ENCODE data around the gene LRRC74B. TPM values are rescaled to one million over a fixed set of nuclear protein-coding genes. Genes with fewer than 3 reads are reported as not detected.

The LRRC74B gene
- total and polyA plus RNA-seq, 7 donors, result 0.22 to 0.51 (median 0.30) TPM; not detected in 4

DNA sequence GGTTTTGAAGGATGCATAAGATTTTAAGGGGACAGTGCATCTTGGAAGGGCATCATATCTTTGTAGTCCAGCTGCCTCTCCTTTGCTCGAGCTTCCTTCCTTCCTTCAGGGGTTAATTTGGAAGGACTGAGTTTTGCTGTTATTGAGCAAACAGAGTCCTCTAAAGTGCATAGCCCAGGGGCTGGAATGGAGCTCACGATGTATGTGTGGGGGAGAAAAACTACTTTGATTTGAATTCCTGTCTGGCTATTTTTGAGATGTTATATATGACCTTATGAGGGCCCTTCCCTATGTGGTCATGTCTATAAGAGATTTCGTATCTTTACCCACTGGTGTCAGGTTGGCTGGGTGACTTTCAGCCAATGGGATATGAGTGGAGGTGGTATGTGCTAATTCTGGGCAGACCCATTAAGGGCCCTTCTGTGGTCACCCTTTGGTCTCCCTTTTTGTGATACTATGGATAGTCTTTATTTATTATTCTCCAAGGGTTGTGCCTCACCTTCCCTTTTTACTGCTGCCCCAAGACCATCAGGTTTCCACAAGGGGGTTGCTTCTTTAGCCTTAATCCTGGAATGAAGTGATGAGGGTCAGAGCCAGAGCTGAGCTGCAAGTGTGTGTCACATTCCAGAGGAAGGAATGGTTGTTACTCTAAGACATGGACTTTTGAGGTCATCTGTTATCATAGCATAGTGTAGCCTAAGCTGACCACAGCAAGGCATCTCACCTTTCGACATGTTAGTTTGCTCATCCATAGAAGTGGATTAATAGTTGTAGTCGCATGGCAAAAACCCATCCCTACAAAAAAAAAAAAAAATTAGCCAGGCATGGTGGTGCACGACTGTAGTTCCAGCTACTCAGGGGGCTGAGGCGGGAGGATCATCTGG is 54.6 kb downstream of the LRRC74B start:
- DNase-seq (no peak), ATAC-seq (no peak)
- intact Hi-C loops (cut with DNase I), result no loop called here
- Histone ChIP-seq H3K4me3 (no peak overlapping the region), H3K4me1 (no peaks in the 10 kb centered on the region), H3K9me3 (peaks cover 6% of the 10 kb centered on the region), H3K27ac (no peak overlapping the region), H3K36me3 (ENCODE audit: insufficient read depth in 1 of 2, low read depth in 1 of 2) (no peaks in the 10 kb centered on the region), H3K27me3 (ENCODE audit: insufficient read depth in 3 of 3, low read length in 2 of 3) (peaks cover 0 to 4% (median 2%) of the 10 kb centered on the region in 3 donors)
- WGBS, 3 donors, result 72 to 80% (median 75%) methylated on average over 7 of the region's 7 CpGs
- TF ChIP-seq, protein P1, sequence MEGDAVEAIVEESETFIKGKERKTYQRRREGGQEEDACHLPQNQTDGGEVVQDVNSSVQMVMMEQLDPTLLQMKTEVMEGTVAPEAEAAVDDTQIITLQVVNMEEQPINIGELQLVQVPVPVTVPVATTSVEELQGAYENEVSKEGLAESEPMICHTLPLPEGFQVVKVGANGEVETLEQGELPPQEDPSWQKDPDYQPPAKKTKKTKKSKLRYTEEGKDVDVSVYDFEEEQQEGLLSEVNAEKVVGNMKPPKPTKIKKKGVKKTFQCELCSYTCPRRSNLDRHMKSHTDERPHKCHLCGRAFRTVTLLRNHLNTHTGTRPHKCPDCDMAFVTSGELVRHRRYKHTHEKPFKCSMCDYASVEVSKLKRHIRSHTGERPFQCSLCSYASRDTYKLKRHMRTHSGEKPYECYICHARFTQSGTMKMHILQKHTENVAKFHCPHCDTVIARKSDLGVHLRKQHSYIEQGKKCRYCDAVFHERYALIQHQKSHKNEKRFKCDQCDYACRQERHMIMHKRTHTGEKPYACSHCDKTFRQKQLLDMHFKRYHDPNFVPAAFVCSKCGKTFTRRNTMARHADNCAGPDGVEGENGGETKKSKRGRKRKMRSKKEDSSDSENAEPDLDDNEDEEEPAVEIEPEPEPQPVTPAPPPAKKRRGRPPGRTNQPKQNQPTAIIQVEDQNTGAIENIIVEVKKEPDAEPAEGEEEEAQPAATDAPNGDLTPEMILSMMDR (IDR thresholded peaks at IDR 0.05), result no peak

DNA sequence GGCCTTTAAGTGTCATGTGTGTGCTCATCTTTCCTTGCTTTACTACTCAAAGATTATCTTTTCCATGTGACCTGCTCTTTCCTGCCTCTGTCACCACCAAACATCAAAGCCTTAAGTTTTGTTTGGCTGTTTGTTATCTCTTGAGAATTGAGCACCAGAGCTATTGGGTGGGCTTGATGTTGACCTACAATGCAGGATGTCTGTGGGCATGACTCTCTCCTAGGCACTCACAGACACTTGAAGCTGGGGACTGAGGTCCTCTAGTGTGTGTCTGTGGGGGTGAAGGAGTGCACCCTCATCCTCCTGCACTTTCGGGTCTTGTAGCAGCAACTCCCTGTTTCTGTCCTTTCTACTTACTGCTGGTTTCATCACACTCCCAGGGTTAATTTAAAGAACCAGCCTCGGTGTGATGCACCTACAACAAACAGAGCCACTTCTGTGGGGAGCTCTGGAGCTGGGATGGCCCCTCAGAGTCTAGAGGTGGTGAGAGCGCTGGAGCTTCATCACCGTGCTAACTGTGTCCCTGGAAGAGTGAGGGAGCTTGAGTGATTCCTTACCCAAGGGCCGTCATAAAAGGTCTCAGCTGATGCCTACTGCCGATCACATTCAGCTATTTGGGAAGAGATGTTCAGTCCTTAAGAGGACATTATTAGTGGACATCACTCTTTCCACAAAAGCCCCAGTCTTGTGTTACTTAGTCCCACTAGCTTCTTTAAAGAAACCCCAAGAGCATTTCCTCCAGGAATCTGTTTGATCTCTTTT is 56.3 kb downstream of the LRRC74B start:
- H3K27me3 ChIP-seq (ENCODE audit: insufficient read depth in 3 of 3, low read length in 2 of 3), result peaks cover 2 to 4% (median 3%) of the 10 kb centered on the region in 3 donors
- WGBS, 3 donors, result 65 to 73% (median 71%) methylated on average over 6 of the region's 6 CpGs
- ATAC-seq, result no peak
- DNase-seq, result no peak
- no peak overlapping the region for H3K4me3 ChIP-seq
- H3K4me1 ChIP-seq, result no peaks in the 10 kb centered on the region
- no peaks in the 10 kb centered on the region for H3K36me3 ChIP-seq (ENCODE audit: insufficient read depth in 1 of 2, low read depth in 1 of 2)
- TF ChIP-seq, protein P1 (IDR thresholded peaks at IDR 0.05), result no peak
- intact Hi-C loops (cut with DNase I), result no loop called here
- no peak overlapping the region for H3K27ac ChIP-seq
- peaks cover 6% of the 10 kb centered on the region for H3K9me3 ChIP-seq

DNA sequence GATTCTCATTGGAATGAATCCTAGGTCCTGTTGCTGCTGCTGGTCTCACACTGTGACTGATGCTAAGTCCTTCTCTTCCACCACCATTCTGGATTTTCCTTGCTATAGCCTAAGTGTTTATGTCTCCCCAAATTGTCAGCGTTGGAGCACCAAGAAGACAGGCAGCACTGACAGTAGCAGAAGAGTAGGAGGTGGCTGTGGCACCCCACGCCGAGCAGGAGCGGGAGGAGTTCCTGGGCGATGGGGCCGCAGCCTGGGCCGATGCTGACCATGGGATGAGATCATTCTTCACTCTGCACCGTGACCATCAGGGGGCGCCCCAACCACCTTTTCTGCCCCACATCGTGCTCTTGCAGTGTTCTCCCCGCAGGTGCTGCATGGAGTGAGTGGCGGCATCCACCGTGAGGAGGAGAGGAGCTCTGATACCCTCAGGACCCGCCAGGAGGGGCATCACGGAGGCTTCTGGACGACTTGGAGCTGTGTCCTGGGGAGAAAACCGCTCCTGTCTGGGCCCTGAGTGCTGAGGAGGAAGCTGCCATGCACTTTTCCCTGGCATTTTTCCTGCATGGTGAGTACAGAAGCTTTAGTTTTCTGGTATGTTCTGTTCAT is 57.0 kb downstream of the LRRC74B start:
- no peaks in the 10 kb centered on the region for H3K36me3 ChIP-seq (ENCODE audit: insufficient read depth in 1 of 2, low read depth in 1 of 2)
- intact Hi-C loops (cut with DNase I), result no loop called here
- H3K4me1 ChIP-seq, result no peaks in the 10 kb centered on the region
- WGBS, 3 donors, result 5% methylated on average over 17 of the region's 17 CpGs
- peaks cover 2 to 4% (median 3%) of the 10 kb centered on the region in 3 donors for H3K27me3 ChIP-seq (ENCODE audit: insufficient read depth in 3 of 3, low read length in 2 of 3)
- TF ChIP-seq, protein P1 (IDR thresholded peaks at IDR 0.05), result peak; percentile 68
- ATAC-seq, result peak; percentile 69 to 83 (median 80)
- DNase-seq, result peak; percentile 67 to 80
- no peak overlapping the region for H3K27ac ChIP-seq
- H3K9me3 ChIP-seq, result peaks cover 6% of the 10 kb centered on the region
- no peak overlapping the region for H3K4me3 ChIP-seq

DNA sequence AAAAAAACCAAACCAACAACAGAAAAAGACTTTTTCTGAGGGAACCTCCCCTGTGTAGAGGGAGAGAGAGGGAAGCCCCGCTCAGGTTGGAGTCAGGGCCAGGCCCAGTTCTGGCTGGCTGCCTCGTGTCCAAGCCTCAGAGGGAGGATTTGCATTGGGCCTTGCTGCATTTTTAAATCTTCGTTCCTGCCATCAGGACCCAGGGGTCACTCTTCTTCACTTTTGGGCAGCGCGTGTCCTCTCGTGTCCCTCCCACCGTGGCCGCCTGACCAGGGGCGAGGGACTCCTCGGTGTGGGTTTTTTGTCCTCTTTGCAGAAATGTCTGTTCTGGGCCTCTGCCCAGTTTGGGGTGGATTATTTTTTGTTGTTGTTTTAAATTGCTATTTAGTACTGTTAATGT is 57.9 kb downstream of the LRRC74B start:
- Histone ChIP-seq H3K27me3 (ENCODE audit: insufficient read depth in 3 of 3, low read length in 2 of 3) (peaks cover 0 to 4% (median 3%) of the 10 kb centered on the region in 3 donors), H3K36me3 (ENCODE audit: insufficient read depth in 1 of 2, low read depth in 1 of 2) (no peaks in the 10 kb centered on the region), H3K27ac (no peak overlapping the region), H3K4me3 (no peak overlapping the region), H3K9me3 (no peaks in the 10 kb centered on the region), H3K4me1 (no peaks in the 10 kb centered on the region)
- TF ChIP-seq, protein P1 (IDR thresholded peaks at IDR 0.05), result no peak
- DNase-seq (no peak), ATAC-seq (no peak)
- WGBS, 3 donors, result 80 to 86% (median 86%) methylated on average over 10 of the region's 10 CpGs
- intact Hi-C loops (cut with DNase I), result no loop called here
